GM12878 (cell line): ENCODE measurements around the gene CCDC85B. TPM values are rescaled to one million over a fixed set of nuclear protein-coding genes. Genes with fewer than 3 reads are reported as not detected.

Experiments
- BACH1 ChIP-seq: fragments of 450-650 bp; IDR thresholded peaks from 2 replicates; pipeline ENCODE4 v1.6.1; 2017; ENCODE audit warnings: mild to moderate bottlenecking, borderline replicate concordance
- BHLHE40 ChIP-seq, 2 experiments: fragments of 450-650 bp in 1 of 2; IDR thresholded peaks; 2 replicates each; pipeline ENCODE4 v1.6.1; 2011 to 2017; ENCODE audit warnings: low read depth in 2 of 2, borderline replicate concordance in 1 of 2, improper control_type of control experiment in 1 of 2, low read length in 1 of 2, mild to moderate bottlenecking in 1 of 2
- CHD4 ChIP-seq: fragments of 200-600 bp; sonication (generic); IDR thresholded peaks from 2 replicates; pipeline ENCODE4 v1.6.1; 2016; ENCODE audit warnings: mild to moderate bottlenecking
- EZH2 ChIP-seq: IDR thresholded peaks from 2 replicates; pipeline ENCODE4 v1.6.1; 2012; ENCODE audit warnings: low read depth, mild to moderate bottlenecking, control low read depth, inconsistent platforms, low read length, borderline replicate concordance; ENCODE audit not compliant: control insufficient read depth
- FOS ChIP-seq: IDR thresholded peaks from 3 replicates; pipeline ENCODE4 v1.6.1; 2011; ENCODE audit warnings: borderline replicate concordance; ENCODE audit not compliant: insufficient read length; ENCODE audit errors: extremely low read depth
- FOXK2 ChIP-seq: fragments of 450-650 bp; IDR thresholded peaks from 2 replicates; pipeline ENCODE4 v1.6.1; 2017; ENCODE audit warnings: mild to moderate bottlenecking, moderate library complexity
- FOXM1 ChIP-seq: IDR thresholded peaks from 2 replicates; pipeline ENCODE4 v1.6.1; 2012; ENCODE audit warnings: low read depth, mild to moderate bottlenecking, inconsistent platforms, low read length, moderate library complexity
- GATAD2B ChIP-seq: fragments of 450-650 bp; conservative IDR thresholded peaks from 2 replicates; pipeline ENCODE4 v1.6.1; 2017; ENCODE audit warnings: low read depth, mild to moderate bottlenecking, moderate library complexity
- MEF2A ChIP-seq: IDR thresholded peaks from 2 replicates; pipeline ENCODE4 v1.6.1; 2011; ENCODE audit warnings: low read depth, mild to moderate bottlenecking, low read length, moderate library complexity; ENCODE audit not compliant: insufficient read depth
- MTA3 ChIP-seq: IDR thresholded peaks from 2 replicates; pipeline ENCODE4 v1.6.1; 2012; ENCODE audit warnings: low read length, inconsistent platforms, borderline replicate concordance
- MYC ChIP-seq: IDR thresholded peaks from 2 replicates; pipeline ENCODE4 v1.6.1; 2011; ENCODE audit warnings: mild to moderate bottlenecking, low read length, moderate library complexity, inconsistent platforms; ENCODE audit not compliant: insufficient read depth, insufficient replicate concordance, insufficient read length, severe bottlenecking
- RFX5 ChIP-seq: IDR thresholded peaks from 2 replicates; pipeline ENCODE4 v1.6.1; 2011; ENCODE audit warnings: low read depth, low read length, improper control_type of control experiment
- SIX5 ChIP-seq: IDR thresholded peaks from 2 replicates; pipeline ENCODE4 v1.6.1; 2011; ENCODE audit warnings: mild to moderate bottlenecking, low read depth, low read length, moderate library complexity; ENCODE audit not compliant: severe bottlenecking
- TCF7 ChIP-seq: IDR thresholded peaks from 2 replicates; pipeline ENCODE4 v1.6.1; 2014; ENCODE audit warnings: antibody characterized with exemption, borderline replicate concordance
- YY1 ChIP-seq: IDR thresholded peaks from 2 replicates; pipeline ENCODE4 v1.6.1; 2011; ENCODE audit warnings: low read depth, mild to moderate bottlenecking, low read length
- polyA plus RNA-seq, 11 experiments: library from polyadenylated mRNA; depleted of rRNA in 4 of 11; unstranded in 6 of 11; stranded (reverse) in 5 of 11; fragments of >200 nt; fragmentation: Nextera tagmentation in 4 of 11; fragmentation: Illumina TruSeq in 1 of 11; extraction: Ambion mirVana in 4 of 11; extraction: Trizol in 1 of 11; gene quantifications; 1 replicate in 1 of 11; 2 replicates in 10 of 11; pipeline versions ENCODE4 v1.2.1 to v1.2.3, GENCODE V29; 2011 to 2016; ENCODE audit warnings: inconsistent platforms in 2 of 11, missing spikeins in 2 of 11, low read depth in 1 of 11
- total RNA-seq, 4 experiments: library from RNA; depleted of rRNA in 3 of 4; stranded (reverse); fragments of >200 nt in 3 of 4; fragmentation: Illumina TruSeq in 1 of 4; extraction: Trizol in 1 of 4; gene quantifications; 2 replicates each; pipeline versions ENCODE4 v1.2.1 to v1.2.3, GENCODE V29; 2013 to 2021
- TF ChIP-seq, protein P1 (sequence below): IDR thresholded peaks from 2 replicates; pipeline ENCODE4 v1.6.1; 2011; ENCODE audit warnings: borderline replicate concordance, low read depth, mild to moderate bottlenecking, moderate library complexity, mixed read lengths, low read length; ENCODE audit not compliant: insufficient read depth; ENCODE audit errors: extremely low read length
- TF ChIP-seq, protein P2 (sequence below): fragments of 450-650 bp; IDR thresholded peaks from 2 replicates; pipeline ENCODE4 v1.6.1; 2016; ENCODE audit warnings: mild to moderate bottlenecking
- TF ChIP-seq, protein P3 (sequence below): fragments of 450-650 bp; IDR thresholded peaks from 2 replicates; pipeline ENCODE4 v1.6.1; 2014; ENCODE audit warnings: mild to moderate bottlenecking
- TF ChIP-seq, protein P4 (sequence below): IDR thresholded peaks from 2 replicates; pipeline ENCODE4 v1.6.1; 2011; ENCODE audit warnings: low read depth, mild to moderate bottlenecking, low read length, moderate library complexity, borderline replicate concordance; ENCODE audit errors: extremely low read depth
- TF ChIP-seq, protein P5 (sequence below): fragments of 450-650 bp; IDR thresholded peaks from 2 replicates; pipeline ENCODE4 v1.6.1; 2017; ENCODE audit warnings: mild to moderate bottlenecking, moderate library complexity
- TF ChIP-seq, protein P6 (sequence below): IDR thresholded peaks from 2 replicates; pipeline ENCODE4 v1.6.1; 2012; ENCODE audit warnings: low read depth, low read length, improper control_type of control experiment

The CCDC85B gene
- total and polyA plus RNA-seq, 10 of the 15 experiments (the other 5 are each of a cell fraction or from before 2014, with no cell fraction given): 0.32 to 114 (median 49.5) TPM

DNA sequence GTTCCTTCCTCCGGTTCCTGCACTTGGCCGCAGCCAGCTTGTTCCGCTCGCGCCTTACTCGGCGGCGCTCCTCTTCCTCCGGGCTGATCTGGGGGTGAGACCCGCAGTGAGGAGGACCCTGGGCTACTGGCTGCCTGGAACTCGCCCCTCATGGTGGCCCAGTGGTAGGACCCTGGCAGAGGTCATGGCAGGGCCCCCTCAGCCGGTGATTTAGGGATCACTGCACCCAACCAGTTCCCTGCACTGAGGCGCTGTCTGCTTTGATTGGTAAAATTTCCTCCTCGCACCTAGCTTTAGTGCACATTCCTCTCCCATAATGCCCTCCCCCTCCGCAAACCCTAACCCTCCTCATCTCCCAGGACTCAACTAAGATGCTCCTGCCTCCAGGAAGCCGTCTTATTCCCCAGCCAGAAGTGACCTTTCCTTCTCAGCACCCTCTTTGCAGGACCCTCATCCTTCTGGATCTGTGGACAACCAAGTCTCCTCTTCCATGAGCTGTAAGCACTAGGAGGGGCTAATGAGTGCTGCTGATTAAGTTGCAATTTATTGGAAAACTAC lies 3.6 kb downstream of the CCDC85B start (continued):
- TF ChIP-seq TCF7: no peak
- TF ChIP-seq CHD4: no peak
- TF ChIP-seq, protein P1, sequence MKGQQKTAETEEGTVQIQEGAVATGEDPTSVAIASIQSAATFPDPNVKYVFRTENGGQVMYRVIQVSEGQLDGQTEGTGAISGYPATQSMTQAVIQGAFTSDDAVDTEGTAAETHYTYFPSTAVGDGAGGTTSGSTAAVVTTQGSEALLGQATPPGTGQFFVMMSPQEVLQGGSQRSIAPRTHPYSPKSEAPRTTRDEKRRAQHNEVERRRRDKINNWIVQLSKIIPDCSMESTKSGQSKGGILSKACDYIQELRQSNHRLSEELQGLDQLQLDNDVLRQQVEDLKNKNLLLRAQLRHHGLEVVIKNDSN: no peak
- TF ChIP-seq BHLHE40 (IDR thresholded peaks at IDR 0.05; ENCODE audit: borderline replicate concordance in 1 of 2, low read depth in 2 of 2, low read length in 1 of 2): no peak
- TF ChIP-seq, protein P2, sequence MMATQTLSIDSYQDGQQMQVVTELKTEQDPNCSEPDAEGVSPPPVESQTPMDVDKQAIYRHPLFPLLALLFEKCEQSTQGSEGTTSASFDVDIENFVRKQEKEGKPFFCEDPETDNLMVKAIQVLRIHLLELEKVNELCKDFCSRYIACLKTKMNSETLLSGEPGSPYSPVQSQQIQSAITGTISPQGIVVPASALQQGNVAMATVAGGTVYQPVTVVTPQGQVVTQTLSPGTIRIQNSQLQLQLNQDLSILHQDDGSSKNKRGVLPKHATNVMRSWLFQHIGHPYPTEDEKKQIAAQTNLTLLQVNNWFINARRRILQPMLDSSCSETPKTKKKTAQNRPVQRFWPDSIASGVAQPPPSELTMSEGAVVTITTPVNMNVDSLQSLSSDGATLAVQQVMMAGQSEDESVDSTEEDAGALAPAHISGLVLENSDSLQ: no peak; the same call in 1 of the 2 replicates
- TF ChIP-seq GATAD2B: 0 out of 2 replicates have a peak, but pooled peaks have one; percentile 37
- TF ChIP-seq EZH2: no peak
- no peak for TF ChIP-seq MTA3
- no peak for TF ChIP-seq YY1
- no peak for TF ChIP-seq RFX5
- TF ChIP-seq, protein P3, sequence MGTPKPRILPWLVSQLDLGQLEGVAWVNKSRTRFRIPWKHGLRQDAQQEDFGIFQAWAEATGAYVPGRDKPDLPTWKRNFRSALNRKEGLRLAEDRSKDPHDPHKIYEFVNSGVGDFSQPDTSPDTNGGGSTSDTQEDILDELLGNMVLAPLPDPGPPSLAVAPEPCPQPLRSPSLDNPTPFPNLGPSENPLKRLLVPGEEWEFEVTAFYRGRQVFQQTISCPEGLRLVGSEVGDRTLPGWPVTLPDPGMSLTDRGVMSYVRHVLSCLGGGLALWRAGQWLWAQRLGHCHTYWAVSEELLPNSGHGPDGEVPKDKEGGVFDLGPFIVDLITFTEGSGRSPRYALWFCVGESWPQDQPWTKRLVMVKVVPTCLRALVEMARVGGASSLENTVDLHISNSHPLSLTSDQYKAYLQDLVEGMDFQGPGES: no peak
- TF ChIP-seq FOXK2: no peak
- TF ChIP-seq MYC: no peak
- TF ChIP-seq SIX5: no peak
- TF ChIP-seq FOXM1: no peak
- TF ChIP-seq, protein P4, sequence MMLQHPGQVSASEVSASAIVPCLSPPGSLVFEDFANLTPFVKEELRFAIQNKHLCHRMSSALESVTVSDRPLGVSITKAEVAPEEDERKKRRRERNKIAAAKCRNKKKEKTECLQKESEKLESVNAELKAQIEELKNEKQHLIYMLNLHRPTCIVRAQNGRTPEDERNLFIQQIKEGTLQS: no peak
- TF ChIP-seq FOS: no peak
- TF ChIP-seq, protein P5, sequence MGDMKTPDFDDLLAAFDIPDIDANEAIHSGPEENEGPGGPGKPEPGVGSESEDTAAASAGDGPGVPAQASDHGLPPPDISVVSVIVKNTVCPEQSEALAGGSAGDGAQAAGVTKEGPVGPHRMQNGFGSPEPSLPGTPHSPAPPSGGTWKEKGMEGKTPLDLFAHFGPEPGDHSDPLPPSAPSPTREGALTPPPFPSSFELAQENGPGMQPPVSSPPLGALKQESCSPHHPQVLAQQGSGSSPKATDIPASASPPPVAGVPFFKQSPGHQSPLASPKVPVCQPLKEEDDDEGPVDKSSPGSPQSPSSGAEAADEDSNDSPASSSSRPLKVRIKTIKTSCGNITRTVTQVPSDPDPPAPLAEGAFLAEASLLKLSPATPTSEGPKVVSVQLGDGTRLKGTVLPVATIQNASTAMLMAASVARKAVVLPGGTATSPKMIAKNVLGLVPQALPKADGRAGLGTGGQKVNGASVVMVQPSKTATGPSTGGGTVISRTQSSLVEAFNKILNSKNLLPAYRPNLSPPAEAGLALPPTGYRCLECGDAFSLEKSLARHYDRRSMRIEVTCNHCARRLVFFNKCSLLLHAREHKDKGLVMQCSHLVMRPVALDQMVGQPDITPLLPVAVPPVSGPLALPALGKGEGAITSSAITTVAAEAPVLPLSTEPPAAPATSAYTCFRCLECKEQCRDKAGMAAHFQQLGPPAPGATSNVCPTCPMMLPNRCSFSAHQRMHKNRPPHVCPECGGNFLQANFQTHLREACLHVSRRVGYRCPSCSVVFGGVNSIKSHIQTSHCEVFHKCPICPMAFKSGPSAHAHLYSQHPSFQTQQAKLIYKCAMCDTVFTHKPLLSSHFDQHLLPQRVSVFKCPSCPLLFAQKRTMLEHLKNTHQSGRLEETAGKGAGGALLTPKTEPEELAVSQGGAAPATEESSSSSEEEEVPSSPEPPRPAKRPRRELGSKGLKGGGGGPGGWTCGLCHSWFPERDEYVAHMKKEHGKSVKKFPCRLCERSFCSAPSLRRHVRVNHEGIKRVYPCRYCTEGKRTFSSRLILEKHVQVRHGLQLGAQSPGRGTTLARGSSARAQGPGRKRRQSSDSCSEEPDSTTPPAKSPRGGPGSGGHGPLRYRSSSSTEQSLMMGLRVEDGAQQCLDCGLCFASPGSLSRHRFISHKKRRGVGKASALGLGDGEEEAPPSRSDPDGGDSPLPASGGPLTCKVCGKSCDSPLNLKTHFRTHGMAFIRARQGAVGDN: peak; percentile 47; the same call in 1 of the 2 replicates
- no peak for TF ChIP-seq MEF2A
- TF ChIP-seq BACH1: peak; percentile 44; the same call in 1 of the 2 replicates
- TF ChIP-seq, protein P6, sequence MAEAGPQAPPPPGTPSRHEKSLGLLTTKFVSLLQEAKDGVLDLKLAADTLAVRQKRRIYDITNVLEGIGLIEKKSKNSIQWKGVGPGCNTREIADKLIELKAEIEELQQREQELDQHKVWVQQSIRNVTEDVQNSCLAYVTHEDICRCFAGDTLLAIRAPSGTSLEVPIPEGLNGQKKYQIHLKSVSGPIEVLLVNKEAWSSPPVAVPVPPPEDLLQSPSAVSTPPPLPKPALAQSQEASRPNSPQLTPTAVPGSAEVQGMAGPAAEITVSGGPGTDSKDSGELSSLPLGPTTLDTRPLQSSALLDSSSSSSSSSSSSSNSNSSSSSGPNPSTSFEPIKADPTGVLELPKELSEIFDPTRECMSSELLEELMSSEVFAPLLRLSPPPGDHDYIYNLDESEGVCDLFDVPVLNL: no peak
